ENCODE measurements around the gene CRIM1.
A peak's percentile ranks its signal among the peaks of the same experiment; 100 is the strongest.

The CRIM1 gene

DNA sequence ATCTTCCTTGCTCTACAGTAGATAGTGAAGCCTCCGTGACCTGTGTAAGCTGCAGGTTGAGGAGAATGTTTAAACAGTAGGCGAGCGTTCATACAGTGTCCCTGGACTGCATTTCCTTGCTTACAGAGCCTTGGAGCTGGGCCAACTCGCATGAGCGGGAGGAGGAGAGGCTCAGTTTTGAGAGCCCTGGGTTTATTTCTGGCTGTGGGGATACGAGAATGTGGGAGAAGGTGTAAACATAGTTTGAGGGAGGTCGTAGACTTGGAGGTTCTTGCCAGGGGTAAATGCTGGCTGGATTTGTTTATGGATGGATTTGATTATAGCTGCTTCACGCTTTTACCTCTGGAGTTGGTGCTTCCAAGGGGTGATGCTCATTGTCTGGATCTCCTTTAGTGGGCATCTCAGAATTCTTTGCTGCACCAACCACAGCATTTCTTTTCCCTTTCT is 20.8 kb downstream of the CRIM1 start:
- DNase-seq, result peak; percentile 20

DNA sequence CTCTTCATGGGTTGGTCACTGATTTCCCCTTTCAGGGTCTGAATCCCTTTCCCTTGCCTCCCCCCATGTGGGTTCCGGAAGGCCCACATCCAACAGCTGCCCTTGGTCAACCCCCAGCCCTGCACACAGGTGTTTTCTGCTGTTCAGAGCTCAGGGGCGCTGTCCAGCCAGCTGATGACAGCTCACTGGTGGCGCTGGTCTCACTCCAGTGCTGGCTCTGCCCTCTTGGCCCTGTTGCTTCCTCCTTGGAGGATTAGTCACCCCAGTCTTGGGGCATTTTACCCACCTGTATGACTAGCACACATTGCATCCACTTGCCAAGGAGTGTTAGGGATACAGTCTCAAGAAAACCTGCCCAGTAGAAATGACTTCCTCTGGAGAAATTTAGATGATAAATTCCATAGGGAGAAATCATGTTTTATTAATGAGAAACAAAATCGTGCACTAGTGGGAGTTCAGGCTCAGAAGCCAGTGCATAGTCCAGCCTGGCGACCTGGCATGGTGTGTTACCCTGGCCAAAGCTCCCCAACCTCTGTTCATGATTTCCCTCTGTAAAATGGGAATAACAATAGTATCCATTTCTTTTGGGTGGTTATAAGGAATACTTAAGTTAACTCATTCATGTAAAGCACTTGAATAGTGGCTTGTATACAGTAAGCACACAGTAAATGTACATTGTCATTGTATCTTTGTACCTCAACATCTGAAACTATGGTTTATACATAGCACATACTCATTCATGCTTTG is 21.6 kb downstream of the CRIM1 start:
- no peak for DNase-seq

DNA sequence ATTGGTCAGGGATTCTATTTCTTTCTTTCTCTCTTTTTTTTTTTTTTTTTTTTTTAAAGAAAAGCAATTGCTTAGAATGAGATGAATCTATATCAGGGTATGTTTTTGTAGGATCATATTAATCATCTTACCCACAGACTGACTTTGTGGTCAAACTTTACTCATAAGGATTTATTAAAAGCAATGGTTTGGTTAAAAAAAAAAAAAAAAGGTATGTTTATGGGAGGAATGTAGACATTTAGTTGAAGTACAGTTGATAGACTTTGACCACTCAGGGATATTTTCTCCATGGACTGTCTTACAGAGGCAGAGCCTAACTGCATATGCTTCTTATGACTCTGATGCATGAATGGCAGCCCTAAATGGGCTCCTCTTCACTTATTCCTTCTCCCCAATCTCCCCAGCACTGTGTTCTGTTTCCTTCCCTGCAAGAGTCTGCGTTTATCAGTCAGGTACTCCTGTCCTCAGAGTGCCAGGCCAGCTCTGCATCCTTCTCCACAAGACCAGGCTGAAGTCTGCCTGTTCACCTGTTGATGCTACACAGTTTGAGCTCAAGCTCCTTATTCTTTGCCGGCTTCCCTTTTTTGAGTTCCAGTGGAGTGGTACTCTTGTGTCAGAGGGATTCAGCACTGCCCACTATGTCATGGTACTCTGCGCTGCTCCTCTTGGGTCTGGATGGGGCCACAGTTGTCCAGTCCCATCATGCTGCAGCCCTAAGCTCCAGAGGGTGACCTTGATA is 24.3 kb downstream of the CRIM1 start:
- DNase-seq, result no peak

GRCh38 chr2:36380624-36381481 is 25.3 kb downstream of the CRIM1 start:
- DNase-seq, result no peak

DNA sequence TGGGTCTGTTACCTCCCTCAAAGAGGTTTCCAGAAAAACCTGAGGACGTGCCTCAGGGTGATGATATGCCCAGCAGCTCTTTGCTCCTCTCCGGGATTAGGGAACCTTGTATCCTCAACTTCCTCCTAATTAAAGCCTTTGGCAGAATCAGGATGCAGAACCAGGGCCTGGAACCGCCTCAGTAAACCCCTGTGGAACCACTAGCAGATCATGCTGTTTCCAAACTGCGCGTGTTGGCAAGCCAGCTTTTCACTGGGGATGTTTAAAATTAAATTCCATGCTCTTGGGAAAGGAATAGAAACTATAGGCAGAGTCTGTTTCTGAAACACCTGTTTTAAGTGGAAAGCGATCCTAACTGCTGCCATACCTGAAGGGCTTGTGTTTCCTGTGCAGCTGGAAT is 26.4 kb downstream of the CRIM1 start:
- no peak for DNase-seq

GRCh38 chr2:36382472-36382871 is 26.9 kb downstream of the CRIM1 start:
- DNase-seq, result no peak

DNA sequence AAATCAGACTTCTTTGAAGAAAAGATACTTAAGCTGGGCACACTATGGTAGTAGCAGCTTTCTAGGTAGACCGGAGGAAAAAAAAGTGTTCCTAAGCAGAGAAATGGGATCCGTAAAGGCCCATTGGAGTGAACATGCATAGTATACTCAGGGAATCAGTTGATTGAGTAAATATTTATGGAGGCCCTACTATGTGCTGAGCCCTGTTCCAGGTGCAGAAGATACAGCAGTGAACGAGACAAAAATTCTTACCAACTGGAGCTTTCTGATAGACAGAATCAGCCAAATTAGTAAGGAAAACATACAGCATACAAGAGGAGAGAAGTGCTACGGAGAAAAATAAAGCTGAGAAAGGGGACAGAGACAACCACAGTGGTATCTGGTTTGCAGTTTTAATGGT is 28.1 kb downstream of the CRIM1 start:
- DNase-seq, result no peak

DNA sequence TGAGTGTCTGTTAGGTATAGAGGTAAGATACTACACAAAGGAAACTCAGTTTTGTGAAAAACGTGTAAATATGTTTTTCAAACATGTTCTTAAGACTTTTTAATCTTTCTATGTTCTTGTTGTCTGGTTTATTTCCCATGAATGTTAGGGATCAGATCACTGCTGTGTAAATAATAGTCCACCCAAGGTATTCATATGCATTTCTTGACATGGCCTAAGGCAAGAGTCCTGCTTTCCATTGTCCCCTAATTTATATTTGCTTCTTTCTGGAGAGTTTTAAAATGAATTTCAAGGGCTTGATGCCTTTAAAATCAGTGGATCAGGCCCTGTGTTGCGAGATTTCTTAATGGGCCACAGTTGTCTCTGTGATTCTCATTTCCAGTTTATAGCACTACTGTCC is 28.9 kb downstream of the CRIM1 start:
- no peak for DNase-seq

DNA sequence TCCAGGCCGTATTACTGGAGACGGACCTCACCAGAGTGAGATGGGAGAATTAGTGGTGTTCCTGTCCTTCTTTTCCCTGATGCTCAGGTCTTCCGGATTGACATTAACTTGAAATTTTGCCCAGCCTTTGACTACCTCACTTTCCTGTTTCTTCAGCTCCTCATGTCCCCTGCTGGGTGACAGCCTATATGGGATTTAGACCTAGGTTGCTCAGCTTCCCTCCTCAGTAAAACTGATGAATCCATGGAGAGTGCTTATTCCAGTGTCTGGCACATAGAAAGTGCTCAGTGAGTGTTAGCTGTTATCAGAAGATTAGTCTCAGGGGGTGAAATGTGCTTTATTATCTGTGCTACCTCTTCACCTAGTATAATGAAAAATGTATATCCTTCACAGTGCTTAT is 30.0 kb downstream of the CRIM1 start:
- DNase-seq, result no peak

GRCh38 chr2:36387258-36387916 is 31.8 kb downstream of the CRIM1 start:
- DNase-seq, result no peak

DNA sequence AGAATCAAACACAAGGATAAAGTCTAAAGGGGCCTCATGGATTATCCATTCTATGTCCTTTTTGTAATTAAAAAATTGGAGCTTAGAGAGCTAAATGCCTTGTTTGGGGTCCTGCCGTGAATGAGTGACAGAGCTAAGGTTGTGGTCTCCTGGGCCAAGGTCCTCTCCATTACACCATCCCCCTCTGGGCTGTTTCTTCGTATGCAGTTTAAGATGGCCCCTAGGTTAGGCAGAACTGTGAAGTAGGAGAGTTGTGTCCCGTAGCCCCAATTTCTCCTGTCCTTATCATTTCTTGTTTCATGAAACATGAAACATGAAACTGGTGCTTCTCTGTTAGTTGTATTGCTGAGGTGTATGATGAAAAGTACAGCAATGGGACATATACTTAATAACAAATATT is 32.9 kb downstream of the CRIM1 start:
- no peak for DNase-seq

DNA sequence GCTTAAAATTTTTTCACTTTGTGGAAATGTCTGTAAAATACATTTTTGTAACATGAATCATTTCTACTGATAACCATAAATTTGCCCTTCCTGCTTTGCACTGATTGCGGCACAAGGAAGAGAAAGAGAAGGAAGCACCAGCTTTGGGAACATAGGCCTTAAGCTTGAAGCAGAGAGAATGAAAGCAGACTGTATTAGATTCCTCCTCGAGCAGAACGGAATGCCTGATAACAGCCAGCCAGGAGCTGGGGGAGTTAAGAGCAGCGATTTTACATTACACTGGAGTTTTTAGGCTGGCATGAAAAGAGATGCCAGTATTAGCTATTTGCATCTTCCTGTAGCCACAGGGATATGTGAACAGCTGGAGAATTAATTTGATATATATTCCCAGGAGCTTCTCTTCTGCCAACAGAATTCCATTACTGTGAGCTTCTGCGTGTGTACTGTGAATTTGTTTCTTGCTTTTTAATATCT is 33.5 kb downstream of the CRIM1 start:
- no peak for DNase-seq

- DNase-seq, result no peak
These were observed 34.0 kb downstream of the CRIM1 start for GRCh38 chr2:36389577-36389976.

GRCh38 chr2:36392571-36393255 is 37.1 kb downstream of the CRIM1 start:
- no peak for DNase-seq

DNA sequence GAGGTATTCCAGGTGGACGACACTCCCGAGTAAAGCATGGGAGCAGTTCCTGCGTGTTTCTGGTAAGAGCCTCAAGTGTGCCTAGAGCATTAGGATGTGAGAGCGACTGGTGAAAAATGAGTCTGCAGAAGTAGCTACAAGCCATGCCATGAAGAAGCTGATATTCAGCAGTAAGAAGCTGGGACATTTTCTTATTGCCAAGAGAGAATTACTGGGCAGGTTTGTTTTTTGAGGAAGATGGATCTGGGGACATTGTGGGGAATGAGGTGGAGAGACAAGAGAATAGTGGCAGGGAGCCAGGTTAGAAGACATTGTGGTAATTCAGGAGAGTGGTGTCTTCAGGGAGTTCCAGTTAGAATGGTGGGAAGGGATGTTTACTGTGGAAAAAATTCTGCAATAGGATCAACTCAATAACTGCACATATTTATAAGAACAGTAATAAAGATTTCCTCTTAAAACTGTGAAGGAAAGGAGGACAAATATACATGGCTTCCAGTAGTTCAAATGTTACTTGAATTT is 38.2 kb downstream of the CRIM1 start:
- no peak for DNase-seq

GRCh38 chr2:36394804-36395203 is 39.2 kb downstream of the CRIM1 start:
- DNase-seq, result no peak

DNA sequence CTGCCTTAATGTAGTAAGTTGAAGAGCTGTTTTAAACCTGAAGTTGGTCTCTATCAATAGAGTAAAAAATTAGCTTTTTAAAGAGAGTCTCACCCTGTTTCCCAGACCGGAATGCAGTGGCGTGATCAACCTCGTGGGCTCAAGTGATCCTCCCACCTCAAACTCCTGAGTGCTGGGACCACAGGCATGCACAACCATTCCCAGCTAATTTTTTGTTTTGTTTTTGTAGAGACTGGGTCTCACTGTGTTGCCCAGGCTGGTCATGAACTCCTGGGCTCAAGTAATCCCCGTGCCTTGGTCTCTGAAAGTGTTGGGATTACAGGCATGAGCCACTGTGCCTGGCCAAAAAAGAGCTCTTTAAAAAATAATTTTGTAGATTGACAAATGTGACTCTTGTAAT is 40.3 kb downstream of the CRIM1 start:
- DNase-seq, result no peak

DNA sequence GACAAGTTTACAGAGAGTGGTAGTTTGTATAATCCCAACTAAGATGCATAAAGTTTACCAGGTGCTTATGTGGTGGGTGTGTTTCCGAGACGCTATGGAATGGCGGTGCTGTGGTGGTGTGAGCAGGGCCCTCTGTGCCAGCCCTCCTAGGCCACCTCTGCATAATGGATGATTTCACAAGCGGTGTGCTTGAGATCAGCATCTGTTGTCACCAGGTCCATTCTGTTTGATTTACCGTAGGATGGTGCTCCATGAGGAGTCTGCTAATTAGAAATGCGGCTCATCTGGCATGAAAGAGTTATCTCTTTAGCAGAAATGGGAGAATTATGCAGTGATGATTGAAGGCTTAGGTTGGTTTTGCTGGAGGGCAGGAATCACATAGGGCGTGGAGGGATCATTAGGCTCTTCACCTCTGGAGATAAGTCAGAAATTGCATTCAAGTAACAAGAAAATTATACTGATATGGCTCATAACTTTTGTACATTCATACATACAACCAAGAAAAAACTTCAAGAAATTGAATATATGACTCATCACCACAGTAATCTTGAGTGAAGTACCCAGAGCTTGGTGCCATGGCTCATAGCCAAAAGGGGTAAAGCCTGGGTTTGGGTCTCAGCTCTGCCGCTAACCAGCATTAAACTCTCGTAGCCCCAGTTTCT is 41.4 kb downstream of the CRIM1 start:
- no peak for DNase-seq

- DNase-seq, result no peak
These were observed 42.3 kb downstream of the CRIM1 start for GRCh38 chr2:36397728-36398413.

DNA sequence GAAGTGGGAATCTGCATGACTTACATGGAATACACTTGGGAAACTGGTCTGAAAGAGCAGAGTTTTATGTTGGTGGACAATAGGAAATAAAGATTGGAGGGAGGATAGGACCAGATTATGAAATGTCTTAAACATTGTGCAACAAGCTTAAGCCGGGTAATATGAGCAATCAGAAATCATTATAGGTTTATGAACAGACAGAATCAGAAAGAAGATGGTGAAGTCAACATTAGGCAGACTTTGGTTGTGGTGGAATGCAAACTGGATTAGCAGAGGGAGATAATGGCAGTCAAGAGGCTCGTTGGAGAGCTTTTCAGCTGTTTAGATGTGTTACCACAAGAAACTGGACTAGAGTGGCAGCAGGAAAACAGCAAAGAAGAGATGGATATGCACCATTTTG is 43.5 kb downstream of the CRIM1 start:
- no peak for DNase-seq

Data from midbrain (tissue), 1 donor.